RPMI7951 (cell line): ENCODE data around the gene ANP32B. TPM values are rescaled to one million over a fixed set of nuclear protein-coding genes. Genes with fewer than 3 reads are reported as not detected.

Experiments used
- DNase-seq: peaks from one replicate; pipeline ENCODE4 v3.0.0-alpha.2; 2012; ENCODE audit warnings: low read depth
- total RNA-seq: library from RNA; depleted of rRNA; stranded (reverse); fragments of >200 nt; shearing (Covaris generic); gene quantifications from 2 replicates; pipeline ENCODE4 v1.2.3, GENCODE V29; 2014

Gene ANP32B
- total RNA-seq, 1 experiment from 2014 or later, result 12.4 TPM

DNA sequence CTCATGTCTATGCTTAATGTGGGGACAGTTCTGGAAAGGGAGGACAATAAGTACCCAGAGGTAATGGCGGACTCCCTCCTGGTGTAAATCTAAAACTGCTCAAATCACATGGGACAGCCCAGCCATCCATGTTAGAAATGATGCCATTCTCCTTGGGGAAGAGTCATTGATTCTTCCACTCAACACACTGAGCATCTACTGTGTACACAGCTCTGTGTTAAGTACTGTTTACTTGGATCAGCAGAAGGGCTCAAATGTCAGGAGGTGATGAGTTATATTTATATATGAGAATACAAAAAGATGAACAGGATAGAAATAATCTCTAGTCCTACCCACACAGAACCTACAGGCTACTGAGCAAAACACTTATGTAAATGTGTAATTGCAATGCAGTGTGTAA lies 41.6 kb downstream of the ANP32B start:
- DNase-seq, result no peak

DNA sequence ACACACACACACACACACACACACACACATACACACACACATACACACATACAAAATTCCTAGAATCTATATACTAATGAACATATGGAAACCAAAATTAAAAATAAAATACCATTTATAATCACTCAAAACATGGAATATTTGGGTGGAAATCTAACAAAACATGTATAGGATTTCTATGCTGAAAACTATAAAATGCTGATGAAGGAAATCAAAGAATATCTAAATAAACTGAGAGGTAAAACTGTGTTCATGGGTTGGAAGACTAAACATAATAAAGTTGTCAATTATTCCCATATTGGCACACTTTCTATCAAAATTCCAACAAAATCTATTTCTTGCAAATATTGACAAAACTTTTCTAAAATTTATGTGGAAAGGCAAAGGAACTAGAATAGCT lies 48.0 kb downstream of the ANP32B start:
- no peak for DNase-seq

DNA sequence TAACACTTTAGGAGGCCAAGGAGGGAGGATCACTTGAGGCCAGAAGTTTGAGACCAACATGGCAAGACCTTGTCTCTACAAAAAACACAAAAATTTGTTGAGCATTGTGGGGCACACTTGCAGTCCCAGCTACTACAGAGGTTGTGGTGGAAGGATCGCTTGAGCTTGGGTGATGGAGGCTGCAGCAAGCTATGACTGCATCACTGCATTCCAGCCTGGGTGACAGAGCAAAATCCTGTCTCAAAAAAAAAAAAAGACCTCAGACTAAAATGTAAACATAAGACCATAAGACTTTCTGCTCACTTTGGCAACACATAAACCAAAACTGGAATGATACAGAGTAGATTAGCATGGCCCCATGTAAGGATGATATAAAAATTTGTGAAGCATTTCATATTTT lies 48.8 kb downstream of the ANP32B start:
- no peak for DNase-seq

DNA sequence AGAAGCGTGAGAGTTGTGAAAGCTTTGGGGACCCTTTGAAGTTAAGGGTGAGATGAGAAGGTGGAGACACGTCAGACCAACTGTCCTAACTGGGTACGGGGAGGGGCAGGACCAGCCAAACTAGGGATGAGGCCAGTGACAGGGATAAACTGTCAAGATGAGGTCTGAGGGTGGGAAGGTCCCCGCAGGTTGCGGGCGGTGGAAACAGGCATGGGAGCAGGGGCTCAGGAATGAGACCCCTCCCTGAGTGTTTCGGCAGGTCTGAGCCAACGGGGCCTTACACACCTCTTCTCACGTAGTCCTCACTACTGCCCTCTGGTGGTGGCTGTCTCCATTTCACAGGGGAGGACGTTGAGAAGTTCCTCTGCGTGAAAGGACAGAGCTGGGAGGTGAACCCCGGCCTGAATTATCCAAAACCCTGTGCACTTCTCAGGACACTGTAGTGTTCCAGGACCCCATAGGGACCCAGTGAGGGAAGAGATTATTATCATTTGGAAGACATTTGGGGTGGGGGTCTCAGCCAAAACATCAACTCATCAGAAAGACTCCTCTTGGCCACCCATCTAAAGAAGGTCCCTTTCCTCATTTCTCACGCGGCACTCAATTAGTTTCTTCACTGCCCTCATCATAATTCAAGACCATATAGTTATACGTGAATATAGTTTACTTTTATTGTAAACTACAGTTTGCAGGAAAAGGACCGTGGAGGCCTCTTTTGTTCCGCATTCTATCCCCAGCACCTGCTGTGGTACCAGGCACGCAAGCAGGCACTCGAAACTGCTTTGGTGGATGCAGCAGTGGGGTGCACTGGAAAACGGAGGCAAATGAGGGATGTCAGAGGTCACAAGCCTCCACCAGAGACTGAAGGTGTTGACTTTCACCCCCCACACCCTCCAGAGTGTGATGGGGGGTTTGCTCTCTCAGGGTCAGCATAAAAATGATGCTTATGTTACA lies 51.7 kb downstream of the ANP32B start:
- peak; percentile 71 for DNase-seq

DNA sequence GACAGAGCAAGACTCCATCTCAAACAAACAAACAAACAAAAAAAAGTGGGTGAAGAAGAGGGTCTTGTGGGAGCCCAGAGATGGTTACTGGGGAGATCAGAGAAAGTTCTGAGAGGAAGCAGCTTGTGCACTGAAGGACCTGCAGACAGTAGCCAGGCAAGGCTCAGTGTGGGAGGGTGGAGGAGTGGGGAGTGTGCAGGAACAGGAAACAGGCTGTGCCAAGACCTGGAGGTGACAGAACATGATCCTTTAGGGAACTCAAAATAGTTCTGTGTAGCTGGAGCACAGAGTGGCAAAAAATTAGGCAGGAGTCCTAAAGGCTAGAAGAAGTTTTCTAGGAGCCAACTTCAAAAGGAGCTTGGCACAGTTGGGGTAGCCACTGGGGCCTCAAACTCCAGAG lies 54.2 kb downstream of the ANP32B start:
- peak; percentile 15 for DNase-seq

DNA sequence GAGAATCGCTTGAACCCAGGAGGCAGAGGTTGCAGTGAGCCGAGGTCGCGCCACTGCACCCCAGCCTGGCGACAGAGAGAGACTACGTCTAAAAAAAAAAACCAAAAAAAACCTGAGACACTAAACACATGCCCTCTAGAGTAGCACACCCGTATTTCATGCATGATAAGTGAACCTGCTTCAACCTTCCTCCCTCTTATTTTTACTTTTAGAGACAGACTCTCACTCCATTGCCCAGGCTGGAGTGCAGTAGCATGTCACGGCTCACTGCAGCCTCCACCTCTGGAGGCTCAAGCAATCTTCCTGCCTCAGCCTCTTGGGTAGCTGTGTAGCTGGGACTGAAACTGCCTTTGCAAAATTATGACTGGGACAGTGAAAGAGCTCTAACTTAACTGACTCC lies 55.8 kb downstream of the ANP32B start:
- no peak for DNase-seq

DNA sequence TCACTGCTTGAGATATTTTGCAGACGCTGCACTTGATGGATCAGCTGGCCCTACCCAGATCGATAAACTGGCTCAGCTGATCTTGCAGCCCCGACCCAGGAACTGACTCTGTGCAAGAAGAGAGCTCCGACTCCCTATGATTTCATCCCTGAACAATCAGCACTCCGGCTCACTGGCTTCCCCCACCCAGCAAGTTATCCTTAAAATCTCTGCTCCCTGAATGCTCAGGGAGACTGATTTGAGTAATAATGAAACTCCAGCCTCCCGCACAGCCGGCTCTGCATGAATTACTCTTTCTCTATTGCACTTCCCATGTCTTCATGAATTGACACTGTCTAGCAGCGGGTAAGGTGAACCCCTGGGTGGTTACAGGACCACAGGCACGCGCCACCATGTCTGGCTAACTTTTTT lies 56.5 kb downstream of the ANP32B start:
- no peak for DNase-seq

DNA sequence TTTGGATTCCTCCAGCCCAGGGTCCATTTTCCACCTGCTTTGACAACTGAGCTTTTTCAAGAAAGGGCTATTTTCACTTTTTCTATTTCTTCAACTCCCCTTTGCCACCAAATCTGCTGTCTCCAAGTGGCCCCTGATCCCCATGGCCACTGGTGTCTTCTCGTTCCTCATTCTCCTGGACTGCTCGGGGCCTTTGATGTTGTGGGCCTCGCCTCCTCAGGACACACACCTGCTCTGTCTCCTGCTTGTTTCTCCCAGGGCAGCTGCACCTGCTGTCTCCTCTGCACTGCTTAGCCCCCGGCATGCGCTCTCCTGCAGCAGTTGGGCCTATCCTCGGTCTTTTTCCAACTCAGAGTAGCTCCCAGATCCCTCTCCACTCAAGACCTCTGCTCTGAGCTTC lies 57.1 kb downstream of the ANP32B start:
- no peak for DNase-seq

DNA sequence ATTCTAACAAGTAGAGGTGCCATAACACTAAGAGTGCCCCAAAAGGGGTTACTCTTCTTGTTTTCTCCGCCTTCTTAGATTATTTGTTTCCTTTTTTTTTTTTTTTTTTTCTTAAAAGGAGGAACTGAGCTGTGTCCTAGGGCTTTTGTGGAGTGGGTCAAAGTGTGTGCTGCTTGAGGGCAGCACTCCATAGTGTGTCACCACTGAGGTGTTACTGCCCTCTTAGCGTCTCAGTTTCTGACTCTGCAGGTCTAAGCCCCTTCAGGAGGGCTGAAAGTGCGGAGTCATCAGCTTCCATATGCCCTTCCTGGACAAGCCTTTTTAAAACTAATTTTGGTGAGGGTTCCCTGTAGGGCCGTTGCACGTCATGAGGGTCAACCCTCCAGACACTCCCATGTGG lies 60.8 kb downstream of the ANP32B start:
- no peak for DNase-seq

DNA sequence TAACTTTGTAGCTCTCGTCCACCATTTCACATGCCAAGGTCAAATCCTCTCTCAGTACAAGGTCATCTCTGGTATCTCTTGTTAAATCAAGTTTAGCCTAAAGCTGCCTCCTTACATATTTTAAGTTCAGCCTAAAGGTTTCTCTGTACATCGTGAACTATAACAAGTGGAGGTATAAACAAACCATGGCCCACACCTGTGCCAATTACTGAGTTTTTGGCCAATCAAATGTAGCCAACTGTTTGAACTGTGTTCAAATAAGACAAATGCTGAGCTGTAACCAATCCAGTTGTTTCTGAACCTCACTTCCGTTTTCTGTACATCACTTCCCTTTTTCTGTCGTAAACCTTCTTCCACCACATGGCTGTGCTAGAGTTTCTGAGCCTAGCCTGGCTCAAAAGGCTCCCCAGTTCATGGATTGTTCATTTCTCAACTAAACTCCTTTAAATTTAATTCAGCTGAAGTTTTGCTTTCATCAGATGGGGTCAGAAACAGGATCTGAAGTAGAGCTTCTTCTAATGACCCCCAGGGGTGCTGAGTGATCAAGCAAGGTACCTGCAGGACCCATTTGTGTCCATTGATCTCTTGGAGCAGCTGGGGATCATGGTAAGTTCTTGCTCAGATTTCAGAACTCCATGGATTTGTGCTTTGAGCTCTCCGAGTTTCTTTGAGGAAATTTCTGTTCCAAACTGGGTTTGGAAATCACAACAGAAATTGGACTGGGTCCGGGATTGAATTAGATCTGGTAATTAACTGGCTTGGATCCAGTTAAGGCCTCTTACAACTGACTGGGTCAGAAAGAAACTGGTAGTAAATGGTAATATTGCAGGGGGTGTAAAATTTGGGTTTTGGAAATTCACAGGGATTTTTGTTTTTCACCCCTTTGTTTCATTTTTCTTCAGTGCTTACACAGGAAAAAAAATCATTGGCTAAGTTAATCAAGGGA lies 62.4 kb downstream of the ANP32B start:
- peak; percentile 40 for DNase-seq

DNA sequence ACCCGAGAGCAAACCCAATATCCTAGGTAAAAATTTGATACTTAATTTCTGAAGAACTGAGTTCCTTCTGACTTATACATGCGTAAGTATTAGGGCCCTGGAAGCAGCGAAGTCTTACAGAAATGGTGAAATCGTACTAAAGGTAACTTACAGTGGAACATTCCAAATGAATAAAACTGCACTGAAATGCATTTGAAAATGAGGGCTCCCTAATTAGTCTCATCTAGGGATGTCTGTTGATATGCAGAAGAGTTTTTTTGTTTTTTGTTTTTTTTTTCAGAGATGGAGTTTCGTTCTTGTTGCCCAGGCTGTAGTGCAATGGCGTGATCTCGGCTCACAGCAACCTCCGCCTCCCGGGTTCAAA lies 63.0 kb downstream of the ANP32B start:
- DNase-seq, result no peak

DNA sequence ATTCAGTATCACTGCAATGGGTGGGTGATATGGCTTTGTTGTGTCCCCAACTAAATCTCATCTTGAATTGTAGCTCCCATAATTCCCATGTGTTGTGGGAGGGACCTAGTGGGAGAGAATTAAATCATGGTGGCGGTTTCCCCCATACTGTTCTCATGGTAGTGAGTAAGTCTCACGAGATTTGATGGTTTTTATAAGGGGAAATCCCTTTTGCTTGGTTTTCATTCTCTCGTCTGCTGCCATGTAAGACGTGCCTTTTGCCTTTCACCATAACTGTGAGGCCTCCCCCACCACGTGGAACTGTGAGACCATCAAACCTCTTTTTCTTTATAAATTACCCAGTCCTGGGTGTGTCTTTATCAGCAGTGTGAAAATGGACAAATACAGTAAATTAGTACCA lies 63.9 kb downstream of the ANP32B start:
- DNase-seq, result no peak

DNA sequence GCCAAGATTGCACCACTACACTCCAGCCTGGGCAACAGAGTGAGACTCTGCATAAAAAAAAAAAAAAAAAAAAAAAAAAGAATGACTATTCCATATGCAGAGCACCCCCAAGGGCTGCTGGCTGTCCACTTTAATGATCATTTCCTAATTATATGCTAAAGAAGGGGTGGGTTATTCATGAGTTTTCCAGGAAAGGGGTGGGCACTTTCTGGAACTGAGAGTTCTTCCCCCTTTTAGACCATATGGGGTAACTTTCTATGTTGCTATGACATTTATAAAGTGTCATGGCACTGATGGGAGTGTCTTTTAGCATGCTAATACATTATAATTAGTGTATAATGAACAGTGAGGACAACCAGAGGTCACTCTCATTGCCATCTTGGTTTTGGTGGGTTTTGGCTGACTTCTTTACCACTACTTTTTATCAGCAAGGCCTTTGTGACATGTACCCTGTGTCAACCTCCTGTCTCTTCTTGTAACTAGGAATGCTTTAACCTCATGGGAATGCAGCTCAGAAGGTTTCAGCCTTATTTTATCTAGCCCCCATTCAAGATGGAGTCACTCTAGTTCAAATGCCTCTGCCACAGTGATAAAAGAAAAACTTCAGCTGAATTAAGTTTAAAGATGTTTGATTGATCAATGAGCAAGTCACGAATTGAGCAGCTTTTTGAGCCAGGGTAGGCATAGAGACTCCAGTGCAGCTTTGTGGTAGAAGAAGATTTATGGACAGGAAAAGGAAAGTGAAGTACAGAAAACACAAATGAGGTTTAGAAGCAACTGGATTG lies 66.3 kb downstream of the ANP32B start:
- DNase-seq, result no peak

DNA sequence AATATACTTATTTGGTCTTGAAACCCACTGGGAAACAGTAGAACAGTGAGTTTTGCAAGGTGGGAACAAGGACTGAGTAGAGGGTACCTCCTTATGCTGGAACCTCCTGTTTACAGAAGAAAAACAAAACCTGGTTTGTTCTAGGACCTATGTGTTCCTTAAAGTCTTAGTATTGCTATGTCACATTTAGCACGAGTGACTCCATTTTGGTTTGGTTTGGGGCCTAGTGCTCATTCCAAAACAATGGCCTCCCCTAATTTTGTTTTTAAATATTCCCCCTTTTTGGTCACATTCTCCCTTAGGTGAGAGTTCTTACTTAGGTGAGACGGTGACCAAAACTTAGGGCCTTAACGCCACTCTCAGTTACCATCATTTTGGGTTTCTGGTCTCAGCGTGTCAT lies 67.2 kb downstream of the ANP32B start:
- DNase-seq, result no peak

DNA sequence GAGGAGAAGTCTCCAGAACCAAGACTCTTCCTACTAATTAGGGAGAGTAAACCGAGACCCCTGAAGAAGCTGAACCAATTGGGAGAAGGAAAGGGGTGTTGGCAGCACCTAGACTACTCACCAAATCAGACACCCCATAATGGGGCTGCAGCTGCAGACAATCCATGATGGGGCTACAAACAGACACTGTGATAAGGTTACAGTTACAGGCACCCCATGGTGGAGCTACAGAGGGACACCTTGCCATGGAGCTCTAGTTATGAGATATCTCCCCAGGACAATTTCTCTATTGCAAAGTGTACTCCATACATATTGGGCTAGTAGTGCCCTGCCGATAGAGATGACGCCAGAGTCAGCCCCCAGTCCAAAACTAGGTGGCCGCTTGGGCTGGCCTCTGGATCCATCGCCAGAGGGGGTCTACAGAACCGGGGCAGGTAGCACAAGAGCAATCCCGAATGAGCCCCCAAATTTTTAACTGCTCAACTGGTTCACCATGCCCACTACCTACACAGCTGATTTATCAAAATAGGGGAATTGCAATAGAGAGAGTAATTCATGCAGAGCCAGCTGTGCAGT lies 71.3 kb downstream of the ANP32B start:
- DNase-seq, result no peak

DNA sequence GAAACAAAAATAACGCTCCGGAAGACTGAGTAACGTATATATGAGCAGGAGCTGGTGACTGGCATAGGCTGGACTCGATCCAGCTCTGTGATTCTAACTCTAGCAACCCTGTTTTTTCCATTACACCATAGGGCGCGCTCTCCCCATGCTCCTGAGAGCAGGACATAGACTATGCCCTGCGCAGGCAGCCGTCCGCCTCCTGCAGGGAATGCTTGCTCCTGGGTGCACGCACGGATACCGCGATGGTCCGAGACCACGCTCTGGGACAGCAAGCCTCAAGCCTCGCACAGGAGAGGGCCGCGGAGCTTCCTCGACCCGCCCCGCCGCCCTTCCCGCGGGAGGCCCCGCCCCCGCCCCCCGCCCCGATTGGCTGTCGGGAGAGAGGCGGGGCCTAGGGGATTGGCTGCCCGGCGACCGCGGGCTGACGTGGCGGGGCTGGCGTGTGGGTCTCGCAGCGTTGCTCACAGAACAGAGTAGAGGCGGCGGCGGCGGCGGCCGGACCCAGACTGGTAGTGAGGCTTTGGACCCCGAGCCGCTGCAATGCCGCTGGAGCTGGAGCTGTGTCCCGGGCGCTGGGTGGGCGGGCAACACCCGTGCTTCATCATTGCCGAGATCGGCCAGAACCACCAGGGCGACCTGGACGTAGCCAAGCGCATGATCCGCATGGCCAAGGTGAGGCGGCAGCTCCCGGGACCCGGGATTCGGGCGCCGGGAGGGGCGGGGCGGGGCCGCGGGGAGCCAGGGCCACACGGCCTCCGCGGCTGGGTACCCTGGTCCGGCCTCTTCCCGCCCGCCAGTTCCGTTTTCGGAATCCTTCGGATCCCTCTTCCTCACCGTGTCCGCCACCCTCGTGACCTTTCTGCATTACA lies 73.4 kb downstream of the ANP32B start, which contains the start of gene NANS:
NANS (plus strand) TSS at position 464 of the 869 bp plus-strand sequence; CDS start at position 541, 77 bp downstream.
- peak; percentile 93 for DNase-seq

DNA sequence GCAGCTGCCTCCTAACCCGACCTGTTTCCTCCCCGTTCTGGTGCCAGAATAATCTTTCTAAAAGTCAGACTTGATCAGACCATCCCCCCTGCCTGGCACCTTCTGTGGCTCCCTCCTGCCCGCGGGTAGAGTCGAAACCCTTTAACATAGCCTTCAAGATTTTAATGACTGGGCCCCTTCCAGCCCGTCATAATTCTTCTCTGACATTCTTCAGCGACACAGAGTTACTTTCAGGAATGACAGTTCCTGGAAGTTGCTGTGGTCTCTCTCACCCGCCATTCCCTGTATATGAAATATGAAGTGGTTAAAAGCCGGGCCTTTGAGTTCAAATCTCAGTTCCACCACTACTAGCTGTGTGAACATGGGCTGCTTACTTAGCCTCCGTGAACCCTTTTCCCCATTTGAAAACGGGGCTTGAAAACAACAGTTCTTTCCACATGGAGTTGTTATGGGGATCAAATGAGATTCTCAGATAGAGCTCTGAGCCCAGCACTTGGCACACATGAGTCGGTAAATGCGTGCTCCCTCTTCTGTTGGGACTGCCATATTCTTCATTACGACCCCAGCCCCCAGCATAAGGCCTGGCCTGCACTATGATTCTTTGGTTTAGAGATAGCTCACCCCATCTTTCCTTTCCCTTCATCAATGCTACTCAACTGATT lies 74.1 kb downstream of the ANP32B start:
- no peak for DNase-seq

DNA sequence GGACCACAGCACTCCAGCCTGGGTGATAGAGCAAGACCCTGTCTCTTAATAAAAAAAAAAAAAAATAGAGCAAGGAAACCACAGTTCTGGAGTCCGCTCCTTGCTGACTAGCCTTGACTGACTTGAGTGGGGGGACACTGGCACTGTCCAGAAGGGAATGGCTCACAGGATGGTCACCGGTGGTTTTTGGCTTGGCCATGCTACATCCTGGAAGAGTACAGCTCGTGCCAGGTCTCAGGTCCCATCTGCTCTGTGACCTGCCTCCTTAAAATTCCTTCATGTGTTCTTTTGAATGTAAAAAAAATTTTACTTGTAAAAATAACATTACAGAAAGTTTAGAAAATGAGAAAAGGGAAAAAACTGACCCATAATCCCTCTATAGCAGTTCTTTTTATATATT lies 79.0 kb downstream of the ANP32B start:
- DNase-seq, result no peak

DNA sequence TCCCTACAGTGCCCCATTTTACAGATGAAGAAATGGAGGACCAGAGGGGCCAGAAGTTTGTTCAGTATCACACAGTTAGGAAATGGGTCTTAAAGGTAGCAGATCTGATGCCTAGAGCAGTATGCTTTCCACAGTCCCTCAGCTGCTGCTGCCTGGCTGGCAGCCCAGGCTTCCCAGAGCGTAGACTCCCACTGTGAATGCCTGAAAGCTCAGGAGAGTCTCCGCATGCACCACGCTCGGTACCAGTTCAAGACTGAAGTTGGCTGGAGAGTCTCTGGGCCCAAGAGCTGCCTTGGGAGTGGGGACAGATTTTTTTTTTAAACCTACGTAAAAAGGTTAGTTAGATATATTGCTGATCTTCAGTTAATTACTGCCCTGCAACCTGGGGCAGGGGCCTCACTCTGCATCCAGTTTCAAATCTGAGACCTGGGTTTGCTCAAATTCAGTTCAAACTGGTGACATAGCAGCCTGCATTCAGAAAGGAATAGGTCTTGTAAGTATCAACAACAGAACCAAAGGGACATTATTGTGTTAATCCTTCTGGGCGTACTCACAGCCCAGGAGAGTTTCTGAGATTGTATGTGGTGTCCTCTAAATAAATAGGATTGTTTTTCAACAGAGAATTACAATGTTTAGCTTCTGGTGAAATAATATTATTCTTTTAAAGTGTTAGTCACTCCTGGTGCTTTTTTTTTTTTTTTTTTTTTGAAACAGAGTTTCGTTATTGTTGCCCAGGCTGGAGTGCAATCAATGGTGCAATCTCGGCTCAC lies 81.7 kb downstream of the ANP32B start:
- no peak for DNase-seq
